Measurements from ENCODE around the gene DCT.
"Not testable (repeated sequence)": the region's sequence is repeated elsewhere in the genome, so short reads cannot be mapped to it uniquely, and the experiment has no call there.

DCT gene

DNA sequence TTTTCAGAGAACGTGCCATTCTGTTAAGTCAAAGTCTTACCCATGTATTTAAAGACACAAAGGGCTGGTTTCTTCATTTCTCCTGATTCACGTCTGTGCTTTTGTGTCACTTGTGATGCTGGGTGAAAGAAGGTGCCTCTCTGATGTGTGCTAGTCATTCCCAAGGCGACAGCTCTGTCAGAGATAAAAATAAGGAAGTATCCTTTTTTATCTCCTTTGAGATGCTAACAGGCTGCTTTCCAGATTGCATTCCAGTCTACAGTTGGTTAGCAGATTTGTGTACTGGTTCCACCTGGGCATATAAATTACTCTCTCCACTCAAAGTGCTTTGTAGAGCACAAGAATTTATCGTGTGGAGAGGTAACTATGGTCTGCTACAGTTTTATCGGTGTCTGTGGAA is 33.5 kb upstream of the DCT start:
- TF ChIP-seq, protein P1, sequence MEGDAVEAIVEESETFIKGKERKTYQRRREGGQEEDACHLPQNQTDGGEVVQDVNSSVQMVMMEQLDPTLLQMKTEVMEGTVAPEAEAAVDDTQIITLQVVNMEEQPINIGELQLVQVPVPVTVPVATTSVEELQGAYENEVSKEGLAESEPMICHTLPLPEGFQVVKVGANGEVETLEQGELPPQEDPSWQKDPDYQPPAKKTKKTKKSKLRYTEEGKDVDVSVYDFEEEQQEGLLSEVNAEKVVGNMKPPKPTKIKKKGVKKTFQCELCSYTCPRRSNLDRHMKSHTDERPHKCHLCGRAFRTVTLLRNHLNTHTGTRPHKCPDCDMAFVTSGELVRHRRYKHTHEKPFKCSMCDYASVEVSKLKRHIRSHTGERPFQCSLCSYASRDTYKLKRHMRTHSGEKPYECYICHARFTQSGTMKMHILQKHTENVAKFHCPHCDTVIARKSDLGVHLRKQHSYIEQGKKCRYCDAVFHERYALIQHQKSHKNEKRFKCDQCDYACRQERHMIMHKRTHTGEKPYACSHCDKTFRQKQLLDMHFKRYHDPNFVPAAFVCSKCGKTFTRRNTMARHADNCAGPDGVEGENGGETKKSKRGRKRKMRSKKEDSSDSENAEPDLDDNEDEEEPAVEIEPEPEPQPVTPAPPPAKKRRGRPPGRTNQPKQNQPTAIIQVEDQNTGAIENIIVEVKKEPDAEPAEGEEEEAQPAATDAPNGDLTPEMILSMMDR (IDR thresholded peaks at IDR 0.05; ENCODE audit: low read depth, low read length): no peak
- H3K4me3 ChIP-seq (ENCODE audit: low read depth, low read length): no peak overlapping the region

DNA sequence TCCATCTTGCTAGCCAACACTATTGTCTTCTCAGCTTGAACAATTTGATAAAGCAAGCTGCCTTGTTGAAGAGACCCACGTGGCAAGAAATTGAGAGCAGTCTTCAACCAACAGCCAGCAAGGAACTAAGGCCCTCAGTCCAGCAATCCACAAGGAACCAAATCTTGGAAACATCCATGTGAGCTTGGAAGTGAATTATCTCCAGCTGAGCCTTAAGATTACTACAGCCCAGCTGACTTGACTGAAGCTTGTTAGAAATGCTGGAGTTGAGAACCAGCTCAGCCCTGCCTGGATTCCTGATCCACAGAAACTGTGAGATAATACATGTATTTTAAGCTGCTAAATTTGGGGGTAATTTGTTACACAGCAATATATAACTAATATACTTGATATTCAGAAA is 26.2 kb upstream of the DCT start:
- TF ChIP-seq, protein P1 (IDR thresholded peaks at IDR 0.05; ENCODE audit: low read depth, low read length): no peak
- no peak overlapping the region for H3K4me3 ChIP-seq (ENCODE audit: low read depth, low read length)

DNA sequence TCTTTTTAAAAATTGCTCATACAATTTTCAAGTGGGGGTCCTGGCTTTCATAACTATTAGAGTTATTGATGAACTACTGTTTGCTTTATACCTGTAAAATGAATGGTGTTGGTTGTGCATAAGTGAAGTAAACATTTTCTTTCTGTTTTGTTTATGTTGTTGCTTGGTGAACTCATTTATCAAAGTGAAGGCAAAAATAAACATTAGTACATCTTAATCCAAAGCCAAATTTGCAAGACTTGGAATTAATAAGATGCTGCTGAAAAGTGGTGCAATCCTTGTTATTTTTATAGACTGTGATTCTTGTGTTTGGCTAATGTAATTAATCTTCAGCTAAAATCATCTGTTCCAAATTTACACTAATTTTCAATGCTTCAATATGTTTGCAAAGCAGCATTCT is 24.4 kb upstream of the DCT start:
- TF ChIP-seq, protein P1 (IDR thresholded peaks at IDR 0.05; ENCODE audit: low read depth, low read length): no peak
- H3K4me3 ChIP-seq (ENCODE audit: low read depth, low read length): no peak overlapping the region

DNA sequence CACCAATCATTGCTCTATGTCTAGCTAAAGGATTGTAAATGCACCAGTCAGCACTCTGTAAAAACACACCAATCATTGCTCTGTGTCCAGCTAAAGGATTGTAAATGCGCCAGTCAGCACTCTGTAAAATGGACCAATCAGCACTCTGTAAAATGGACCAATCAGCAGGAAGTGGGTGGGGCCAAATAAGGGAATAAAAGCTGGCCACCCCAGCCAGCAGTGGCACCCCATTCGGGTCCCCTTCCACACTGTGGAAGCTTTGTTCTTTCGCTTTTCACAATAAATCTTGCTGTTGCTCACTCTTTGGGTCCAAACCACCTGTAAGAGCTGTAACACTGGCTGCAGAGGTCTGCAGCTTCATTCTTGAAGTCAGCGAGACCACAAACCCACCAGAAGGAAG is 19.3 kb upstream of the DCT start:
- H3K4me3 ChIP-seq (ENCODE audit: low read depth, low read length): not testable (repeated sequence)

DNA sequence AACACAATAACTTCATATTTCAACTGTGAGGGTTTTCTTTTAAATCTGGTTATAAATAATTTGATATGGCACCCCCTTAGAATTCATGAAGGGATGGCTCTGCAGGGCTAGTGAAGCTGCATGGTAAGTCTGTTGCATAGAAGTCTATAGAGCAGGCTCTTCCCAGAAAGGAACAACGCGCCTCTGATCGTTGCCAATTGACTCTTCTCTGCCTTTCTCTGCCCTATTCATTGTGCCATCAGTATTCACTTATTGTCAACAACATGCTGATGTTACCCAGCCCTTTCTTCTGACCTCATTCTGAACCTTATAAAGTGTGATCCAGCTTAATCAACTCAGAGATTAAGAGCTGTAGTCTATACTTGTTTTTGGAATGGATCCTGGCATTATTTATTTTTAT is 16.3 kb upstream of the DCT start:
- TF ChIP-seq, protein P1 (IDR thresholded peaks at IDR 0.05; ENCODE audit: low read depth, low read length): no peak
- H3K4me3 ChIP-seq (ENCODE audit: low read depth, low read length): no peak overlapping the region

DNA sequence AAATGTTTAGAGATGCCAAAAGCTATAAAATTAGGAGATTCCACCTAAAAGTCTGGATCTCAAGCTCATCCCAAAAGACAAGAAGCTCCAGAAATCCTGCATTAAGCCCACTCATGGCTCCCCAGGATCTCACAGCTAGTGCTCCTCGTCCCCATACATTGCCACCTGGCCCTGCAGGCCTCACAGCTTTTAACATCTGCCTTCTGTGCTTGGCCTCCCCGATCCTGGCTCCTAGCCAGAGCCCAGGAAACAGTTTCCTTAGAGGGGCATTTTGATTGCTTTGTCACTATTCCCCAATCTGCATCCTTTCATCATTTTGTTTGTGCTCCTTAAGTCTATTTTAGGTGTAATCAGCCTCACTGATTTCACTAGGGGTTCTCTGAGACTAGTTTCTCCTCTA is 14.5 kb upstream of the DCT start:
- no peak overlapping the region for H3K4me3 ChIP-seq (ENCODE audit: low read depth, low read length)
- TF ChIP-seq, protein P1 (IDR thresholded peaks at IDR 0.05; ENCODE audit: low read depth, low read length): no peak

DNA sequence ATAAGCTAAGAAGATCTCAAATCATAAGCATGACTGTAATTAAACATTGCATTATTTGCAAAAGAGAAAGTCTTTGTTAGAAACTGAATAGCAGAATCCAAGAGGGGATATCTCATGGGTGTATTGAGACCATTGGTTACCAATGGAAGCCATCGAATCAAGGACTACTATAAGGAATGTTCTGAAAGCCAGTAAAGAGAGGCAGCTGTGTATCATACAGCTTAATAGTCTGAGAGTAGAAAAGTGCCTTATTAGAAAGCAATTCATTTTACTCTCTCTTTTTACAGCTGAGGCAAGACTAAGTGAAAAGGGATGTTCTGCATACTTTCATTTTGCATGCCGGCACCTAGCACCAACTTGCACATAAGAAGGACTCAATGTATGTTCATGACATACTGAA is 7.6 kb upstream of the DCT start:
- H3K4me3 ChIP-seq (ENCODE audit: low read depth, low read length): no peak overlapping the region
- TF ChIP-seq, protein P1 (IDR thresholded peaks at IDR 0.05; ENCODE audit: low read depth, low read length): no peak

DNA sequence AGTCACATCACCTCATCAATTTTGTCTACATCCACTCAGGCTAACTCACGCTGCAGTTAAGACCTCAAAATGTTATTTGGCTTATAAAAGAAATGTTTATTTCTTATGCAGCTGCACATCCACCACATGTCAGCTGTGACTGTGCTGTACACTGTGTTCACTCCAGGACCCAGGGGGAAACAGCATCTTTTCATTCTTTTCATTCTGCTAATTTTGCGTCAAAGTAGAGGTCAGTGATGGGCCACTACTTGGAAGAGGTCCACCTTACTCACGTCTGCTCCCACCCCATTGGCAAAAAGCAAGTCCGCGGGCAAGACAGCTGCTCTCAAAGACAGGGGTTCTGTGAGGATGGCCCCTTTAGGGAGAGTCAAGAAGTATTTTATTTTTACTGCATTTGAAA is 4.5 kb upstream of the DCT start:
- no peak overlapping the region for H3K4me3 ChIP-seq (ENCODE audit: low read depth, low read length)
- TF ChIP-seq, protein P1 (IDR thresholded peaks at IDR 0.05; ENCODE audit: low read depth, low read length): no peak

Measured in WI38 (cell line).